H9 (cell line): ENCODE data around the gene NEMP2. TPM values are rescaled to one million over a fixed set of nuclear protein-coding genes. Genes with fewer than 3 reads are reported as not detected.

Experiments used
- DNase-seq: peaks from one replicate; pipeline ENCODE4 v3.0.0-alpha.2; 2017
- H2AFZ ChIP-seq: one replicate; pipeline ENCODE4 v1.6.1; 2013; ENCODE audit warnings: mild to moderate bottlenecking, low read length, control low read depth, moderate library complexity
- H2AK5ac ChIP-seq: 2 replicates; pipeline ENCODE4 v1.6.1; 2013; ENCODE audit warnings: low read length, control low read depth, mixed read lengths; ENCODE audit not compliant: insufficient read length
- H2BK120ac ChIP-seq: one replicate; pipeline ENCODE4 v1.6.1; 2013; ENCODE audit warnings: low read depth, mild to moderate bottlenecking, low read length, control low read depth, inconsistent platforms; ENCODE audit not compliant: poor library complexity, severe bottlenecking
- H2BK12ac ChIP-seq: 2 replicates; pipeline ENCODE4 v1.6.1; 2013; ENCODE audit warnings: low read length, control low read depth, mixed read lengths, low read depth; ENCODE audit not compliant: insufficient read length
- H2BK15ac ChIP-seq: 2 replicates; pipeline ENCODE4 v1.6.1; 2013; ENCODE audit warnings: low read depth, low read length, control low read depth
- H2BK20ac ChIP-seq: one replicate; pipeline ENCODE4 v1.6.1; 2013; ENCODE audit warnings: low read depth, mild to moderate bottlenecking, low read length, control low read depth, inconsistent platforms; ENCODE audit not compliant: poor library complexity, severe bottlenecking
- H2BK5ac ChIP-seq: 2 replicates; pipeline ENCODE4 v1.6.1; 2013; ENCODE audit warnings: low read length, control low read depth, mixed read lengths; ENCODE audit not compliant: insufficient read length
- H3K14ac ChIP-seq: 2 replicates; pipeline ENCODE4 v1.6.1; 2013; ENCODE audit warnings: low read length, control low read depth; ENCODE audit not compliant: insufficient read depth
- H3K18ac ChIP-seq: 2 replicates; pipeline ENCODE4 v1.6.1; 2013; ENCODE audit warnings: low read depth, mild to moderate bottlenecking, mixed read lengths, low read length, control low read depth; ENCODE audit not compliant: insufficient read length
- H3K23ac ChIP-seq: 2 replicates; pipeline ENCODE4 v1.6.1; 2013; ENCODE audit warnings: low read length, control low read depth, mixed read lengths, low read depth; ENCODE audit not compliant: insufficient read length
- H3K23me2 ChIP-seq: 2 replicates; pipeline ENCODE4 v1.6.1; 2013; ENCODE audit warnings: low read depth, mild to moderate bottlenecking, mixed read lengths, low read length, control low read depth; ENCODE audit not compliant: insufficient read length, poor library complexity, severe bottlenecking
- H3K27ac ChIP-seq: 2 replicates; pipeline ENCODE4 v1.5.1; 2013; ENCODE audit warnings: low read length, control low read depth, mixed read lengths, low read depth; ENCODE audit not compliant: insufficient read length
- H3K27me3 ChIP-seq: 2 replicates; pipeline ENCODE4 v1.6.1; 2013; ENCODE audit warnings: low read length, control low read depth, inconsistent platforms; ENCODE audit not compliant: insufficient read depth
- H3K4ac ChIP-seq: 2 replicates; pipeline ENCODE4 v1.6.1; 2013; ENCODE audit warnings: low read depth, mild to moderate bottlenecking, control low read depth, inconsistent platforms, low read length, moderate library complexity
- H3K4me1 ChIP-seq: 2 replicates; pipeline ENCODE4 v1.6.1; 2013; ENCODE audit warnings: low read length, control low read depth, inconsistent platforms; ENCODE audit not compliant: insufficient read depth
- H3K4me2 ChIP-seq: 2 replicates; pipeline ENCODE4 v1.6.1; 2013; ENCODE audit warnings: low read length, control low read depth, mixed read lengths; ENCODE audit not compliant: insufficient read length, insufficient read depth
- H3K56ac ChIP-seq: 2 replicates; pipeline ENCODE4 v1.6.1; 2013; ENCODE audit warnings: low read depth, mild to moderate bottlenecking, mixed read lengths, low read length, control low read depth; ENCODE audit not compliant: insufficient read length
- H3K79me1 ChIP-seq: 2 replicates; pipeline ENCODE4 v1.6.1; 2013; ENCODE audit warnings: low read depth, mild to moderate bottlenecking, moderate library complexity, low read length, control low read depth, inconsistent platforms; ENCODE audit not compliant: insufficient read depth, poor library complexity, severe bottlenecking
- H3K79me2 ChIP-seq: 2 replicates; pipeline ENCODE4 v1.6.1; 2013; ENCODE audit warnings: low read length, control low read depth, inconsistent platforms; ENCODE audit not compliant: insufficient read depth
- H3K9ac ChIP-seq: 2 replicates; pipeline ENCODE4 v1.6.1; 2013; ENCODE audit warnings: low read length, control low read depth, mixed read lengths; ENCODE audit not compliant: insufficient read length; ENCODE audit errors: extremely low read depth
- H3K9me3 ChIP-seq: one replicate; pipeline ENCODE4 v1.6.1; 2013; ENCODE audit warnings: low read depth, low read length, inconsistent platforms; ENCODE audit not compliant: control insufficient read depth
- H3T11ph ChIP-seq: one replicate; pipeline ENCODE4 v1.6.1; 2013; ENCODE audit warnings: mild to moderate bottlenecking, low read length, control low read depth, inconsistent platforms
- H4K20me1 ChIP-seq: one replicate; pipeline ENCODE4 v1.6.1; 2013; ENCODE audit not compliant: control insufficient read depth, insufficient read length, insufficient read depth
- H4K5ac ChIP-seq: 2 replicates; pipeline ENCODE4 v1.6.1; 2013; ENCODE audit warnings: low read depth, mild to moderate bottlenecking, mixed read lengths, low read length, control low read depth; ENCODE audit not compliant: insufficient read length
- H4K8ac ChIP-seq: replicated peaks from 2 replicates; pipeline ENCODE4 v1.6.1; 2013; ENCODE audit warnings: low read length, control low read depth, mixed read lengths, low read depth; ENCODE audit not compliant: insufficient read length
- H4K91ac ChIP-seq: 2 replicates; pipeline ENCODE4 v1.6.1; 2013; ENCODE audit warnings: low read depth, mild to moderate bottlenecking, moderate library complexity, mixed read lengths, low read length, control low read depth; ENCODE audit not compliant: insufficient read length
- H3K27ac Mint-ChIP-seq, 3 experiments: 2 replicates in 2 of 3; 3 replicates in 1 of 3; pipeline ENCODE4 v1.8.0; 2020 to 2021; ENCODE audit warnings: mixed read lengths in 3 of 3, mild to moderate bottlenecking in 1 of 3, moderate library complexity in 1 of 3
- H3K27me3 Mint-ChIP-seq: 2 replicates; pipeline ENCODE4 v1.8.0; 2021; ENCODE audit warnings: low read depth, mild to moderate bottlenecking, moderate library complexity, mixed read lengths
- H3K36me3 Mint-ChIP-seq, 3 experiments: 2 replicates in 2 of 3; 3 replicates in 1 of 3; pipeline ENCODE4 v1.8.0; 2020 to 2021; ENCODE audit warnings: low read depth in 3 of 3, mixed read lengths in 3 of 3; ENCODE audit not compliant: insufficient read depth in 1 of 3
- H3K4me1 Mint-ChIP-seq, 2 experiments: 2 replicates each; pipeline ENCODE4 v1.8.0; 2020; ENCODE audit warnings: mixed read lengths in 2 of 2
- H3K4me3 Mint-ChIP-seq, 2 experiments: 2 replicates in 1 of 2; 3 replicates in 1 of 2; pipeline ENCODE4 v1.8.0; 2020 to 2021; ENCODE audit warnings: mild to moderate bottlenecking in 2 of 2, mixed read lengths in 2 of 2, moderate library complexity in 1 of 2
- H3K9me3 Mint-ChIP-seq, 2 experiments: 2 replicates in 1 of 2; 3 replicates in 1 of 2; pipeline ENCODE4 v1.8.0; 2020; ENCODE audit warnings: mild to moderate bottlenecking in 2 of 2, mixed read lengths in 2 of 2, moderate library complexity in 1 of 2
- CTCF ChIP-seq: fragments of 200-600 bp; sonication (generic); conservative IDR thresholded peaks from 3 replicates; pipeline ENCODE4 v1.8.0; 2021; ENCODE audit warnings: antibody characterized with exemption, mild to moderate bottlenecking
- WGBS: extraction: QIAGEN DNeasy Blood & Tissue Kit; methylation state at CpG from one replicate; pipeline ENCODE4 v1.1.7; 2013; ENCODE audit warnings: missing lambda C conversion rate, low lambda C conversion rate, mixed read lengths; ENCODE audit not compliant: insufficient read length; ENCODE audit errors: extremely low coverage; 5-methylcytosine and 5-hydroxymethylcytosine counted together
- long read RNA-seq: library from polyadenylated mRNA; unstranded; transcript quantifications from one replicate; pipeline ENCODE4 v2.0.0, GENCODE V29; 2020
- total RNA-seq: library from RNA; stranded (reverse); gene quantifications from 2 replicates; pipeline ENCODE4 v1.2.1, GENCODE V29; 2021

NEMP2 gene
- 5.3 and 6.6 TPM in 2 replicates for total RNA-seq
- long read RNA-seq, full-length matches to known transcripts, result 14 of 32 reads
- long read RNA-seq, partial matches to known transcripts, result 0 of 32 reads
- long read RNA-seq, other reads (novel, unspliced or antisense), result 18 of 32 reads

- H4K8ac ChIP-seq, result no peak within 1 kb of the TSS
- no peak for TF ChIP-seq CTCF
- H2AK5ac ChIP-seq, result no peak within 1 kb of the TSS
- H3T11ph ChIP-seq, result no peak within 1 kb of the TSS
- H2BK120ac ChIP-seq, result no peak within 1 kb of the TSS
- H3K4me2 ChIP-seq, result peak within 1 kb of the TSS; percentile 89
- Mint-ChIP-seq H3K9me3 (peaks cover 22 to 25% of the 10 kb centered on the region in 2 experiments), H3K4me3 (peak within 1 kb of the TSS; percentile 77 to 88), H3K4me1 (peaks cover 24 to 31% of the 10 kb centered on the region in 2 experiments), H3K27ac (peak within 1 kb of the TSS; percentile 93 to 98 (median 97)), H3K27me3 (no peaks in the 10 kb centered on the region), H3K36me3 (peaks cover 23 to 31% (median 24%) of the 10 kb centered on the region in 3 experiments)
- H2BK20ac ChIP-seq, result no peak within 1 kb of the TSS
- H2AFZ ChIP-seq, result peak within 1 kb of the TSS; percentile 59
- WGBS, result no CpG with 5 or more reads among the region's 92 CpGs
- peak; percentile 87 for DNase-seq
- peak within 1 kb of the TSS; percentile 95 for H3K18ac ChIP-seq
- H3K14ac ChIP-seq, result peak within 1 kb of the TSS; percentile 64
- peak within 1 kb of the TSS; percentile 89 for H4K5ac ChIP-seq
- no peak within 1 kb of the TSS for H2BK15ac ChIP-seq
- no peaks in the 10 kb centered on the region for H3K27me3 ChIP-seq
- peak within 1 kb of the TSS; percentile 78 for H3K9ac ChIP-seq
- no peak within 1 kb of the TSS for H3K56ac ChIP-seq
- no peak within 1 kb of the TSS for H3K4ac ChIP-seq
- no peaks in the 10 kb centered on the region for H3K79me2 ChIP-seq
- peaks cover 3% of the 10 kb centered on the region; the same call in 1 of the 2 replicates for H3K4me1 ChIP-seq
- H3K27ac ChIP-seq, result peak within 1 kb of the TSS; percentile 44
- no peak within 1 kb of the TSS for H2BK5ac ChIP-seq
- H4K91ac ChIP-seq, result no peak within 1 kb of the TSS
- no peak within 1 kb of the TSS for H2BK12ac ChIP-seq
- H3K9me3 ChIP-seq, result no peaks in the 10 kb centered on the region
- no peaks in the 10 kb centered on the region for H3K79me1 ChIP-seq
- H3K23me2 ChIP-seq, result peaks cover 10% of the 10 kb centered on the region
- H4K20me1 ChIP-seq, result no peaks in the 10 kb centered on the region
- H3K23ac ChIP-seq, result no peak within 1 kb of the TSS
Measured at GRCh38 chr2:190534310-190535120, at the start of gene NEMP2. TSS of gene NEMP2 (minus strand) at chr2:190534722. CDS start at chr2:190534655, 67 bp downstream.
